MG63 (cell line): ENCODE results near the gene TBX20. TPM values are rescaled to one million over a fixed set of nuclear protein-coding genes. Genes with fewer than 3 reads are reported as not detected.
"Not testable (repeated sequence)": the region's sequence is repeated elsewhere in the genome, so short reads cannot be mapped to it uniquely, and the experiment has no call there.

Experiments
- DNase-seq: peaks from one replicate; pipeline ENCODE4 v3.0.0-alpha.2; 2020
- H3K27me3 ChIP-seq: fragments of 250-450 bp; sonication (Bioruptor Pico); 2 replicates; pipeline ENCODE4 v1.5.1; 2020; ENCODE audit warnings: mild to moderate bottlenecking, moderate library complexity
- H3K36me3 ChIP-seq: fragments of 250-450 bp; sonication (Bioruptor Pico); 2 replicates; pipeline ENCODE4 v1.5.1; 2020; ENCODE audit warnings: mild to moderate bottlenecking, moderate library complexity
- H3K4me3 ChIP-seq: fragments of 250-450 bp; sonication (Bioruptor Pico); 2 replicates; pipeline ENCODE4 v1.5.1; 2020; ENCODE audit warnings: mild to moderate bottlenecking, moderate library complexity
- H3K9me3 ChIP-seq: fragments of 250-450 bp; sonication (Bioruptor Pico); 2 replicates; pipeline ENCODE4 v1.5.1; 2020; ENCODE audit warnings: mild to moderate bottlenecking, moderate library complexity
- total RNA-seq: library from RNA; depleted of rRNA; stranded (reverse); fragments of >200 nt; shearing (Covaris generic); gene quantifications from 2 replicates; pipeline ENCODE4 v1.2.3, GENCODE V29; 2014; ENCODE audit warnings: low replicate concordance

The TBX20 gene
- total RNA-seq, 1 experiment from 2014 or later: 0.95 TPM

DNA sequence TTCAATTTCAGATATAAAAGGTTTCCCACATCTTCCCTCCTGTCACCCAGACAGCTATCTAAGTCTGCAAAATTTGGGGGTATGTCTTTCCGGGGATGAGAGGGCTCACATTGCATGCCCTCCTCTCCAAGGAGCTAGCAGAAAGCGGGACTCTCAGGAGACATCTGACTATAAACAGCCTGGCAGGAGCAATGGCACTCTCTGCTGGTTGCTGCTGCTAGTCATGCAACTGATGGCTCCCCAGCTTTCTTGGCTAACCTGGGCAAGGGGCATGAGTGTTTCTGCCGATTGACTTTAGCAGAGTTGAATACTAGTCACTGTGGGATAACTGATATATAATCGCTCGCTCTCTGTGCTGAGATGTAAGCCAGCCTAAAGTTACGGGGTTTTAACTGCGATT is 12.0 kb downstream of the TBX20 start:
- Histone ChIP-seq H3K36me3 (peaks cover 5% of the 10 kb centered on the region), H3K27me3 (no peaks in the 10 kb centered on the region), H3K9me3 (no peaks in the 10 kb centered on the region), H3K4me3 (no peak overlapping the region)
- no peak for DNase-seq

GRCh38 chr7:35241436-35241835 is 12.5 kb downstream of the TBX20 start:
- H3K4me3 ChIP-seq: no peak overlapping the region
- no peak for DNase-seq
- no peaks in the 10 kb centered on the region for H3K27me3 ChIP-seq
- peaks cover 5% of the 10 kb centered on the region for H3K36me3 ChIP-seq
- H3K9me3 ChIP-seq: no peaks in the 10 kb centered on the region

DNA sequence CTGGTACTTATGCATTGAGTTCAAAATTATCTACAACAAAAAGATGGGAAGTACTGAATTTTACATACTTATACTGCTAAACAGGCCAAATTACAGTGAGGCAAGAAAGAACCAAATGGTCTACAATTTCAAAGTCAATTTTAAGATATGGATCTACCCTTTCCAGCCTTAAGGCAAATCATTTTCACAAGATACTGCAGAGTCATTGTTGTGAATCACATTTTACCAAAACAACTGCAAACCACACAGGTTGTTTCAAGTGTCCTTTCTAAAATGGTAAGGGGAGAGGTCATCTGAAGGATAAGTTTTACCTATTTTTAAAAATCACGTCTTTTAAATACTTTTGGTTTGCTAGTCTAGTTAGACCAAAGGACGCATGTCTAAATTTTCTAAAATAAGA is 12.9 kb downstream of the TBX20 start:
- H3K36me3 ChIP-seq, H3K27me3 ChIP-seq, DNase-seq, H3K9me3 ChIP-seq, H3K4me3 ChIP-seq: not testable (repeated sequence)

DNA sequence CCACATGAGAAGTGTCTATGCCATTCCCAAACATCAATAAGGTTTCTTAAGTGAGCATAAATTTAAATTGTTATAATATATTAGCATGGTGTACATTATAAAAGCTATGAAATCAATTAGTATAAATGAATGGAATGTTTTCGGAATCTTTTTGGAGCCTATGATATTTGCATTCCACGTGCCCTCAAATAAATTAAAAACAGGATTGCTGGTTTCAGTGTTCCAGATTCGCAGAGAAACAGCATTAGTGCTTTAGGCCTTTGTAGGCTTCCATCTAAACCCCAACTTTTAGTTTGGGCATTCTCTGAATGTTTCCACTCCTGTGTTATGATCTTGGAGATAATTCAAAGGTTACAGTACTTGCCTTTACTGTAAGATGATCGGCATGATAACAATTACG is 15.4 kb downstream of the TBX20 start:
- H3K36me3 ChIP-seq, H3K9me3 ChIP-seq, DNase-seq, H3K4me3 ChIP-seq, H3K27me3 ChIP-seq: not testable (repeated sequence)

- Histone ChIP-seq H3K4me3 (no peak overlapping the region), H3K9me3 (no peaks in the 10 kb centered on the region), H3K36me3 (peaks cover 2% of the 10 kb centered on the region; the same call in 1 of the 2 replicates), H3K27me3 (no peaks in the 10 kb centered on the region)
- no peak for DNase-seq
Observed at GRCh38 chr7:35232994-35233393, 20.9 kb downstream of the TBX20 start.

DNA sequence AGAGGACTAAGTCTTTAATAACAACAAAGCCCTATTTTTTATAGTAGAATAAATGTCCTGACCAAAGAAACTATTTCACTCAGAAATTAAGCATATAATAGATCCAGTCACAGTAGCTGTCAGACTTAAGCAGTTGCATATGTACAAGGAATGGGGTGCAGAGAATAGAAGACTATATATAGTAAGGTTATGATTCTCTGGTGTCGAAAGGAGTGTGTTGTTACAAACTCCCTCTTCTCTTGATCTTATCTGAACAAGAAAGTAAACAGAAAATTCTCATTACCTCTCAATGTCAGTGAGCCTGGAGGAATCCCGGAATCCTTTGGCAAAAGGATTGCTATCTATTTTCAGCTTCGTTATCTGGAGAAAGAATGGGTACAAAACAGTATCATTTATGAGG is 22.7 kb downstream of the TBX20 start:
- H3K36me3 ChIP-seq, DNase-seq, H3K9me3 ChIP-seq, H3K27me3 ChIP-seq, H3K4me3 ChIP-seq: not testable (repeated sequence)

GRCh38 chr7:35229116-35229780 is 24.7 kb downstream of the TBX20 start:
- not testable (repeated sequence) for H3K9me3 ChIP-seq, DNase-seq, H3K4me3 ChIP-seq, H3K36me3 ChIP-seq, H3K27me3 ChIP-seq

- not testable (repeated sequence) for DNase-seq, H3K27me3 ChIP-seq, H3K9me3 ChIP-seq, H3K4me3 ChIP-seq, H3K36me3 ChIP-seq
Observed at GRCh38 chr7:35228496-35229051, 25.3 kb downstream of the TBX20 start.

DNA sequence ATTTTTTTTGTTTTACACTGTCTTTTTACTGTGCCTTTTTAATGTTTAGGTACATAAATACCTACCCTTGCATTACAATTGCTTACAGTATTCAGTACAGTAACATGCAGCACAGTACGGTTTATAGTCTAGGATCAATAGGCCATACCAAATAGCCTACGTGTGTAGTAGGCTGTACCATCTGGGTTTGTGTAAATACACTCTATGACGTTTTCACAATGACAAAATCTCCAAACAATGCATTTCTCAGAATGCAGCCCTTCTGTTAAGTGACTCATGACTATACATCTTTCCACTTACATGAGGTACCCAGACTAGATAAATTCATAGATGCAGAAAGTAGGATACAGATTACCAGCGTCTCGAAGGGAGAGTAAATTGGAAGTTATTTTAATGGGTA is 26.5 kb downstream of the TBX20 start:
- not testable (repeated sequence) for H3K27me3 ChIP-seq, DNase-seq, H3K4me3 ChIP-seq, H3K36me3 ChIP-seq, H3K9me3 ChIP-seq

DNA sequence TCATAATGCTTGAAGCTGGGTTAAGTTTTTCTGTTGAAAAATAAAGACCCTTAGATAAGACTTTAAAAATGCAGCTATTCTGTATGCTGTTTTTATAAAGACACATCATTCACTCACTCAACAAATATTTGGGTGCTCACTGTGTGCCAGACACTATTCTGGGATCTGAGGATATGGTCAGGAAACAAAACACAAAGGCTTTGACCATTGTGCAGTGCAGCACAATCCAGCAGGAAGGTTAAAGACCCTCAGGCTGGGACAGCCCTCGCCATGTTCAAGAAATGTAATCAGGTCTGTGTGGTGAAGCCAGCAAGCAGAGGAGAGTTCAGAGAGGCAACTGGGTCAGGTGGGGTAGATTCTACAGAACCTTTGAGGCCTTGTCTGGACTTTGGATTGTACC is 31.5 kb downstream of the TBX20 start:
- not testable (repeated sequence) for H3K9me3 ChIP-seq, H3K27me3 ChIP-seq, DNase-seq, H3K36me3 ChIP-seq, H3K4me3 ChIP-seq

DNA sequence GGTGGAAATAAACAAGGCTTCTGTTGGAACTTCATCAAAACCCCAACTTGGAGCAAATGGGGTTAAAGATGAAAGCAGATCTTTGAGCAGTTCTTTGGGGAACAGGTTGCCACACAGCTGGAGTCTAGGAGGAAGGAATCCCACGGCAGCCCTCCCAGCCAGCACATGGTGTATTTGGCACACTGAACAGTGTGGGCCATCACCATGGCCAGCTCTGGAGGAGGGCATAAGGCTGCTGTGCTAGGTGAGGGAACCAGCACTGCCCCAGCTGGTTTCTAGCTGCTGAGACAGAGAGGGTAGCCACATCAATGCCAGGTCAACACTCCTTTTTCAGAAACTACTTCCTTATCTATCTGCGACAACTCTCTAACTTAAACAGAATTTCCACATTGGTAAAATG is 33.7 kb downstream of the TBX20 start:
- H3K27me3 ChIP-seq, DNase-seq, H3K36me3 ChIP-seq, H3K9me3 ChIP-seq, H3K4me3 ChIP-seq: not testable (repeated sequence)

GRCh38 chr7:35216033-35216432 is 37.9 kb downstream of the TBX20 start:
- not testable (repeated sequence) for H3K36me3 ChIP-seq, H3K27me3 ChIP-seq, H3K4me3 ChIP-seq, DNase-seq, H3K9me3 ChIP-seq

GRCh38 chr7:35215063-35215462 is 38.8 kb downstream of the TBX20 start:
- H3K36me3 ChIP-seq, H3K9me3 ChIP-seq, DNase-seq, H3K27me3 ChIP-seq, H3K4me3 ChIP-seq: not testable (repeated sequence)

DNA sequence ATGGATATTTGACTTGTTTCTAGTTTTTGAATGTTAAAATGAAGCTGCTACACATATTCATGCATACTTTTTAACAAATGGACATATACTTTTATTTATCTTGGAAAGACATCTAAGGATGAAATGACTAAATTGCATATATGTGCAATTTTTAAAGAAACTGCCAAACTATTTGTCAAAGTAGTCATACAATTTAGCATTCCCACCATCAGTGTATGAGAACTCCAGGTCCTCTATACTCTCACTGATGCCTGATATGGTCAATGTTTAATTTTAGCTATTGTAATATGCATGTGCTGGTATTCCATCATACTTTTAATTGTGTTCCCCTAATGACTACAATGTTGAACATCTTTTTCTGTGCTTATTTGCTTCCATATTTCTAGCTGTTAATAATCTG is 47.0 kb downstream of the TBX20 start:
- not testable (repeated sequence) for H3K27me3 ChIP-seq, DNase-seq, H3K9me3 ChIP-seq, H3K36me3 ChIP-seq, H3K4me3 ChIP-seq

- not testable (repeated sequence) for H3K4me3 ChIP-seq, H3K36me3 ChIP-seq, H3K27me3 ChIP-seq, DNase-seq, H3K9me3 ChIP-seq
Observed at GRCh38 chr7:35204850-35205249, 49.0 kb downstream of the TBX20 start.

DNA sequence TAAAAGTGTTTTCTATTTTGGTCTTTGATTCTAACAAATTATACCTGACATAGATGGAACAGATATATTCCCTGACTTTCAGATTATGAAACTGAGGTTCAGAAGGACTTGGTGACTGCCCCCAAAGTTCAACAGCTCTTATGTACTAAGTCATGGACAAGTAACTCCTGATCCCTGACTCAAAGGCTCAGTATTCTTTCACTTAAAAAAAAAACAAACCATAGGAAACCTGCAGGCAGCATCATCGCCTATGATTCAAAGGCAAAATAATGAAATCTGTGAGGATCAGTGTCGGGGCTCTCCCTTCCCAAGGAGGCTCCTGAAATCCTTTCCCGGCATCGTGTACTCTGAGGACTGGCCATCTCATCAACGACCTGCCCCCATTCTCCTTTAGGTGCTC is 49.9 kb downstream of the TBX20 start:
- not testable (repeated sequence) for DNase-seq, H3K4me3 ChIP-seq, H3K36me3 ChIP-seq, H3K9me3 ChIP-seq, H3K27me3 ChIP-seq

DNA sequence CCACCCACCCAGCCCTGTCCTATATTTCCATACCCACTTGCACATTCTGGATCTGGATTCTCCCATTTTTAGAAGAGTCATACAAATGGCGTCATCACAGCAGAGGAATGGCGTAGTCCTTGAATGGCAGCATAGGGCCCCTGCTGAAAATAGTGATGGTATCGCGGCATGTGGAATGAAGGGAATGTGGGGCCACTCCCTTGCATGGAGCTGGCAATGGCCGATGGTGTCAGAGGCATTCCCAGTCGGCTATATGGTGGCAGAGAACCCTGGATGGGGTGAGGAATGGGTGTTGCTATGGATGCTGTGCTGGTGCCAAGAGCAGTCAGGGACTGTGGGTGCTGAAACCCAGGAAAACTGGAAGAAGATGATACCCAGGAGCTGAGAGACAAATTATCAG is 51.5 kb downstream of the TBX20 start:
- not testable (repeated sequence) for H3K27me3 ChIP-seq, H3K4me3 ChIP-seq, H3K36me3 ChIP-seq, H3K9me3 ChIP-seq, DNase-seq

GRCh38 chr7:35200170-35200569 is 53.7 kb downstream of the TBX20 start:
- H3K9me3 ChIP-seq, H3K36me3 ChIP-seq, DNase-seq, H3K27me3 ChIP-seq, H3K4me3 ChIP-seq: not testable (repeated sequence)
